Endometrial microvascular endothelial cells (primary cell): ENCODE results near the gene HOMER1. TPM values are rescaled to one million over a fixed set of nuclear protein-coding genes. Genes with fewer than 3 reads are reported as not detected.

ENCODE experiments used
- in situ Hi-C: cut with HindIII; loops from 2 replicates; pipeline ENCODE4 v1.10.0; 2017; ENCODE audit warnings: low sequenced_read_pairs, low pct_unique_long_range_greater_than_20kb; ENCODE audit errors: inconsistent ontology term
- total RNA-seq: library from RNA; depleted of rRNA; stranded (reverse); fragments of >200 nt; gene quantifications from one replicate; pipeline ENCODE4 v1.2.3, GENCODE V29; 2015; ENCODE audit errors: inconsistent ontology term

Gene HOMER1
- 6.3 TPM for total RNA-seq

- in situ Hi-C loops: no loop called here
These were observed at the start of gene HOMER1 for GRCh38 chr5:79513704-79514390. TSS of gene HOMER1 (minus strand) at chr5:79514134. CDS start at chr5:79512774, 1,360 bp downstream.

GRCh38 chr5:79563247-79563590, 49.3 kb upstream of the HOMER1 start:
- in situ Hi-C loops: no loop called here

GRCh38 chr5:79562351-79563246, 48.7 kb upstream of the HOMER1 start:
- in situ Hi-C loops: no loop called here

- in situ Hi-C loops: no loop called here
These were observed 47.6 kb upstream of the HOMER1 start for GRCh38 chr5:79561525-79561893.

GRCh38 chr5:79560771-79561524, 47.0 kb upstream of the HOMER1 start:
- in situ Hi-C loops: no loop called here

- in situ Hi-C loops: no loop called here
These were observed 41.5 kb upstream of the HOMER1 start for GRCh38 chr5:79555418-79555817.

GRCh38 chr5:79552984-79553383, 39.0 kb upstream of the HOMER1 start:
- in situ Hi-C loops: no loop called here

- in situ Hi-C loops: no loop called here
These were observed 34.0 kb upstream of the HOMER1 start for GRCh38 chr5:79547982-79548381.

GRCh38 chr5:79547429-79547822, 33.5 kb upstream of the HOMER1 start:
- in situ Hi-C loops: no loop called here

- in situ Hi-C loops: no loop called here
These were observed 33.0 kb upstream of the HOMER1 start for GRCh38 chr5:79546782-79547428.

GRCh38 chr5:79544131-79544530, 30.2 kb upstream of the HOMER1 start:
- in situ Hi-C loops: no loop called here

- in situ Hi-C loops: no loop called here
These were observed 27.0 kb upstream of the HOMER1 start for GRCh38 chr5:79540939-79541338.

GRCh38 chr5:79536193-79536906, 22.4 kb upstream of the HOMER1 start:
- in situ Hi-C loops: no loop called here

GRCh38 chr5:79535477-79536192, 21.7 kb upstream of the HOMER1 start:
- in situ Hi-C loops: no loop called here

GRCh38 chr5:79529110-79529509, 15.2 kb upstream of the HOMER1 start:
- in situ Hi-C loops: no loop called here

- in situ Hi-C loops: no loop called here
These were observed 13.5 kb upstream of the HOMER1 start for GRCh38 chr5:79527431-79527830.

- in situ Hi-C loops: no loop called here
These were observed 13.0 kb upstream of the HOMER1 start for GRCh38 chr5:79526928-79527327.

GRCh38 chr5:79526493-79526892, 12.6 kb upstream of the HOMER1 start:
- in situ Hi-C loops: no loop called here
